ENCODE measurements around the gene CACNA2D2. TPM values are rescaled to one million over a fixed set of nuclear protein-coding genes. Genes with fewer than 3 reads are reported as not detected.

CACNA2D2 gene
- total RNA-seq, 1 donor from 2014 or later: 1.0 TPM

DNA sequence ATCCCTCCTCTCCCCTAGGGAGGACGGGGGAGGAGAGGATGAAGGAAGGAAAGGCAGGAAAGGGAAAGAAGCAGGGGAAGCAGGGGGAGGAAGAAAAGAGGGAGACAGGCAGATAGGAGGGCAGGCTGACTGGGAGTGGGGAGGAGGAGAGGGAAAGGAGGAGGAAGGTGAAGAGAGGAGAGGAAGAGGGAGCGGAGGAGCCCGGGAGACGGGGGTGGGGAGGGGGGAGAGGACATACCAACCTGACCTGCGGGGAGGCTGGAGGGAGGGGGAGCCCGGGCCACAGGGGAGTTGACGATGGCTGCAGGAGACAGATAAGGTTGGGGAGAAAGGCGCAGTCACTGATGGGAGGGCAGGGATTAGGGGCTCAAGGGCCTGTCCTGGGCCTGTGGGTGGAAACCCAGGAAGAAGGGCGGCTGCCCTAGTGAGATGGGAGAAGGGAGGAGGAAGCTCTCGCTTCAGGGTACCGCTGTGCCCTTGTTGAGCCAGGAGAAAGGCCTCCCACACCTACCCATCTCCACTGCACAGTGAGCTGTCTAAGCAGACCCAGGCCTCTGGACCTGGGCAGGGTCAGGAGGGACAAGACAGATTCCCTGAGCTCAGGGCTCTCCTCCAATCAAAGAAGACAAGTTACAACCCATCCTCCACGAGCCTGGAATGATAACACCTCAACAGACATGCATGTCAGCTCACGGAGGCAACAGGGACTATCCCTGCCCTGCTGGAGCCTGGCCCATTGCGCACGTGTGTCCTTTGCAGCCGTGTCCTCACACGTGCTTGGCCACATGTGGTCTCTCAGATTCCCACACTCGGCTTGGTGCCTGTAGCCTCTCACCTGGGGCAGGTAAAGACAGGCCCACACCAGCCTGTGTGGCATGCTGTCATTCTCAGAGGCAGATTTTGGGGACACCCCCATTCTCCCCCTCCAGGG lies 36.2 kb upstream of the CACNA2D2 start:
- H3K36me3 ChIP-seq (ENCODE audit: control insufficient read depth in 3 of 3, insufficient read depth in 3 of 3, low read length in 3 of 3): no peaks in the 10 kb centered on the region
- H3K4me3 ChIP-seq (ENCODE audit: low read length in 3 of 3): no peak overlapping the region
- H3K9me3 ChIP-seq (ENCODE audit: control insufficient read depth in 3 of 3, low read length in 3 of 3): no peaks in the 10 kb centered on the region
- H3K27me3 ChIP-seq (ENCODE audit: control insufficient read depth in 3 of 3, insufficient read depth in 3 of 3, low read length in 3 of 3): peaks cover 0 to 6% (median 0%) of the 10 kb centered on the region in 3 donors
- H3K27ac ChIP-seq (ENCODE audit: low read depth, low read length): no peak overlapping the region
- H3K9ac ChIP-seq (ENCODE audit: low read depth in 1 of 3, low read length in 3 of 3): no peak overlapping the region
- no peaks in the 10 kb centered on the region for H3K4me1 ChIP-seq (ENCODE audit: control insufficient read depth in 3 of 3, insufficient read depth in 3 of 3, low read length in 3 of 3)

DNA sequence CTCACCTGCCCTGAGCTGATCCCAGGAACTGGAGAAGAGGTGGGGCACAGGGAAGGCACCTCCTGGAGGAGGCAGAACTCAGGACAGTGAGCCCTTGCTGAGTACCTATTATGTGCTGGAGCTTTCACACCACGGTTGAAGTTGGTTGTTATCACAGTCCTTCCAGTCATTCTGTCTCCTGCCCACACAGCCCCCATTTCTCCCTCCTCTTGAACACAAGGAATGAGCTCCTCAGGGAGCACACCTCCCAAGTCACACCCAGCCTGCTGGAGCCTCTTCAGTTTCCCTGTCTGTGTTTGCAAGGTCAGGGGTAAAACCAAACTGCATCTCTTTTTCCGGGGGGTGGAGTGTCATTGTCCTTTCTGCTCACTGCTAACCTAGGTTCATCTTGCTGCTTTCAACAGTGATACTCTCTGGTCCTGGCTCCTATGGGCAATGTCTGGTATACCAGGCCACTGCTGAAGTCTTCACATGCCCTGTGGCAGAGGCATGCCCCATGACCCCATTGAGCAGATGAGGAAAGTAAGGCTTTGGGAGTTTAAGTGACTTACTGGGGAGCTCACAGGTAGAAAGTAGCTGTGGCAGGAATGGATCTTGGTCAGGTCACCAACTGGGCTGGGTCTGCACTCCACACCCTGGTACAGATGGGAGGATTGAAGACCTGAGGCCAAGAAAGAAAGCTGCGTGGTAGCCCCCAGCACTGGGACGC lies 34.1 kb upstream of the CACNA2D2 start:
- H3K36me3 ChIP-seq (ENCODE audit: control insufficient read depth in 3 of 3, insufficient read depth in 3 of 3, low read length in 3 of 3): no peaks in the 10 kb centered on the region
- no peak overlapping the region for H3K27ac ChIP-seq (ENCODE audit: low read depth, low read length)
- no peaks in the 10 kb centered on the region for H3K9me3 ChIP-seq (ENCODE audit: control insufficient read depth in 3 of 3, low read length in 3 of 3)
- peaks cover 0 to 9% (median 0%) of the 10 kb centered on the region in 3 donors for H3K27me3 ChIP-seq (ENCODE audit: control insufficient read depth in 3 of 3, insufficient read depth in 3 of 3, low read length in 3 of 3)
- no peak overlapping the region for H3K4me3 ChIP-seq (ENCODE audit: low read length in 3 of 3)
- no peak overlapping the region for H3K9ac ChIP-seq (ENCODE audit: low read depth in 1 of 3, low read length in 3 of 3)
- no peaks in the 10 kb centered on the region for H3K4me1 ChIP-seq (ENCODE audit: control insufficient read depth in 3 of 3, insufficient read depth in 3 of 3, low read length in 3 of 3)

DNA sequence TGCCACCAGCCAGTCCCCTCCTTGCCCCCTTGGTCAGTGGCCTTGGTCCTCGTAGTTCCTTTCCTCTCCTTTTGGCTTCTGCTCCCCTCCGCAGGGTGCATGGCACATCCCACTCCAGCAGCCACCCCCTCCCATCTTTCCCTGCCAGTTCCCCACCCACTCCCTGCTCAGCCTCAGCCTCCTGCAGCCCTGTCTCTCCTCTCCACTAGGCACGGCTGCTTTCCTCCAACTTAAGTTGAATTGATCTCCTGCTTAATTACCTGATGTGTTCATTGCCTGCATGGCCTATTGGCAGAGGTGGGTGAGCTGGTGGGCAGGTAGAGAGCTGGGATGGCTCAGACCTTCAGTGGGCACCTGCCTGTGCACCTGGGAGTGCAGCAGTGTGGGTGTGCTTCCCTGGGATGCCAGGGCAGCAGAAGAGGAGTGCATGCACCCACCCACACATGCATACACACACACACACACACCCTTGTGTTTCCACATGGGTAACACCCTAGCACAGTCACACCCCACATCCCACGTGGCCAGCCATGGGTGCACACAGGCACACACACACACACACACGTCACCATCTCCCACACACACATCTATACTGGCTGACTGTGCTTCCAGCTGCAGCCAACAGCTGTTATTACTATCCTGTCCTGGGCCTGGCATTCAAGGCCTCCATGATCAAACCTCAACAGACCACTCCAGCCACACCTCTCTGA lies 33.2 kb upstream of the CACNA2D2 start:
- H3K27me3 ChIP-seq (ENCODE audit: control insufficient read depth in 3 of 3, insufficient read depth in 3 of 3, low read length in 3 of 3): peaks cover 0 to 9% (median 0%) of the 10 kb centered on the region in 3 donors
- H3K4me1 ChIP-seq (ENCODE audit: control insufficient read depth in 3 of 3, insufficient read depth in 3 of 3, low read length in 3 of 3): no peaks in the 10 kb centered on the region
- H3K36me3 ChIP-seq (ENCODE audit: control insufficient read depth in 3 of 3, insufficient read depth in 3 of 3, low read length in 3 of 3): no peaks in the 10 kb centered on the region
- H3K9me3 ChIP-seq (ENCODE audit: control insufficient read depth in 3 of 3, low read length in 3 of 3): no peaks in the 10 kb centered on the region
- H3K27ac ChIP-seq (ENCODE audit: low read depth, low read length): no peak overlapping the region
- no peak overlapping the region for H3K4me3 ChIP-seq (ENCODE audit: low read length in 3 of 3)
- no peak overlapping the region for H3K9ac ChIP-seq (ENCODE audit: low read depth in 1 of 3, low read length in 3 of 3)

DNA sequence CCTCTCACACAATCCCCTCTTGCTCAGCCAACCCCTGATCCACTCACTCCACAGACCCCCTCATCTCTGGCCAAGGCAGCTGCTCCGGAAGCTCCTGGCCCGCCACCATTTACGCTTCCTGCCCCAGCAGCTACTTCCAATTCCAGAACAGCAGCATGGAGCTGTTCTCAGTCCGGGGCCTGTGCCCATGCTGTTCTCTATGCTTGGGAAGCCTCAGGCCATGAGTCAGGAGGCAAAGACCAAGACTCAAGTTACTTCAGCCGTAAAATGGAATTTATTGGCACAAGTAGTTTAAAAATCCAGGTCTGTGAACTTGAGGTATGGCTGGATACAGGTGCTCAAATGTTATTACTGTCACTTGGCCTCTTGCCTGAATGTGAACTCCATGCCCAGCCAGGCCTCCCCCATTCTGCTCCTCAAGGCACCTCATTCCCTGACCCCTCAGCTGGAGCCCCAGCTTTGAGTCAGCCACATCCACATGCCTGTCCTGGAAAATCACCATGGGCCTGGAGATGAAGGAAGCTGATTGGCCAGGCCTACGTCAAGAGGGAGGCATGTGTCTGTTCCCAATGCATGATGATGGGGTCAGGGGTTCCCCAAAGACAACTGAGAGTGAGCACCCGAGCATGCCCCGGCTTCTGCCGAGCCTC lies 31.4 kb upstream of the CACNA2D2 start:
- H3K9ac ChIP-seq (ENCODE audit: low read depth in 1 of 3, low read length in 3 of 3): no peak overlapping the region

DNA sequence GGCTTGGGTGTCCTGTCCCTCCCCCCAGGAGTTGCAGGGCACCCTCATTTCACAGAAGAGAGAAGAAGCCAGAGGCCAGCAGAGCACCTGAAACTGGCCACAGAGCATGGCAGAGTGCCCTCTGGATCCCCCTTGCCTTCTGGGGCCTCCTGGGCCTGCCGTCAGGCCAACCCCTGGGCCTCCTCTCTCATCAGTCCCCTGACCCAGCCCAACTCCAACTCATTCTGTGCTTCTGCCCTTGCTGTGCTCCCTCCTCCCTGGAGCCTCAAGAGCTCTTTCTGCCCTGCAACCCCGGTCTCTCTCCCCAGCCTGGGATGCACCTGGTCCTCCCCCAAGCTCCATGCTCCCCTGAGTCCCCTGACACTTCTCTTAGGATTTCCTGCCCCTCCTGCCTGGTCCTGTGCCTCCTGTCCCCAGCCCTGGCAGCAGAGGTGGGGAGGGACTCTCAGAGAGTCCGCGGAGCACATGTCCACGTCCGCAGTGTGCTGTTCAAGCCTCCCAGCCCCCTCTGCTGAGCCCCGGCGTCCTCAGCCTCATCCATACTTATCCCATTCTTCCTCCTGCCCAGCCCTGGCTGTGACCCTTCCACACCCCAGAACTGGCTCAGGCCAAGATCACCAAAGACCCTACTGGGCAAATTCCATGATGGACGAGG lies 30.5 kb upstream of the CACNA2D2 start:
- Histone ChIP-seq H3K27ac (ENCODE audit: low read depth, low read length) (no peak overlapping the region), H3K27me3 (ENCODE audit: control insufficient read depth in 3 of 3, insufficient read depth in 3 of 3, low read length in 3 of 3) (peaks cover 5 to 15% (median 7%) of the 10 kb centered on the region in 3 donors), H3K36me3 (ENCODE audit: control insufficient read depth in 3 of 3, insufficient read depth in 3 of 3, low read length in 3 of 3) (no peaks in the 10 kb centered on the region), H3K9me3 (ENCODE audit: control insufficient read depth in 3 of 3, low read length in 3 of 3) (no peaks in the 10 kb centered on the region), H3K4me3 (ENCODE audit: low read length in 3 of 3) (no peak overlapping the region), H3K4me1 (ENCODE audit: control insufficient read depth in 3 of 3, insufficient read depth in 3 of 3, low read length in 3 of 3) (no peaks in the 10 kb centered on the region), H3K9ac (ENCODE audit: low read depth in 1 of 3, low read length in 3 of 3) (no peak overlapping the region)

More for the DNA sequence above, 31.4 kb upstream of the CACNA2D2 start:
- no peaks in the 10 kb centered on the region for H3K9me3 ChIP-seq (ENCODE audit: control insufficient read depth in 3 of 3, low read length in 3 of 3)
- no peaks in the 10 kb centered on the region for H3K4me1 ChIP-seq (ENCODE audit: control insufficient read depth in 3 of 3, insufficient read depth in 3 of 3, low read length in 3 of 3)
- H3K36me3 ChIP-seq (ENCODE audit: control insufficient read depth in 3 of 3, insufficient read depth in 3 of 3, low read length in 3 of 3): no peaks in the 10 kb centered on the region
- H3K4me3 ChIP-seq (ENCODE audit: low read length in 3 of 3): no peak overlapping the region
- H3K27ac ChIP-seq (ENCODE audit: low read depth, low read length): no peak overlapping the region
- H3K27me3 ChIP-seq (ENCODE audit: control insufficient read depth in 3 of 3, insufficient read depth in 3 of 3, low read length in 3 of 3): peaks cover 2 to 14% (median 3%) of the 10 kb centered on the region in 3 donors

DNA sequence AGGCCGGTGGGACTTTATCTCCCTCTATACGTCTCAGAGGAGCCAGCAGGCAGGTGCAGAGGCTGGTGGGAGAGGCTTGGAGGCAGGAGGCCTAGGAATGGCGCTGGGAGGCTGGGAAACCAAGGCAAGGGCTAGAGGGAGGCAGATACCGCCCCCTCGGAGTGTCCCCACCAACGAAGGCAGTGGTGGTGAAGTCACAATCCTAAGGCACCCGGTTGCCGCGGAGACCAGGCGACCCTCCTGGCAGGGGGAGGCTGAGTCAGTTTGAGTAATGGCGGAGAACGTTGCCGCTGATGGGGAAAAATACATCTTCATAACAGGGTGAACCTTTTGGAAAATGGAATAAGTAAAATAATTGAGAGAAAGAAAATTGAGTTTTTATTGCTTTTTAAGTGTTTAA lies 29.9 kb upstream of the CACNA2D2 start:
- H3K4me1 ChIP-seq (ENCODE audit: control insufficient read depth in 3 of 3, insufficient read depth in 3 of 3, low read length in 3 of 3): no peaks in the 10 kb centered on the region
- no peak overlapping the region for H3K27ac ChIP-seq (ENCODE audit: low read depth, low read length)
- H3K9me3 ChIP-seq (ENCODE audit: control insufficient read depth in 3 of 3, low read length in 3 of 3): no peaks in the 10 kb centered on the region
- H3K36me3 ChIP-seq (ENCODE audit: control insufficient read depth in 3 of 3, insufficient read depth in 3 of 3, low read length in 3 of 3): no peaks in the 10 kb centered on the region
- no peak overlapping the region for H3K4me3 ChIP-seq (ENCODE audit: low read length in 3 of 3)
- no peak overlapping the region for H3K9ac ChIP-seq (ENCODE audit: low read depth in 1 of 3, low read length in 3 of 3)
- peaks cover 5 to 15% (median 7%) of the 10 kb centered on the region in 3 donors for H3K27me3 ChIP-seq (ENCODE audit: control insufficient read depth in 3 of 3, insufficient read depth in 3 of 3, low read length in 3 of 3)

DNA sequence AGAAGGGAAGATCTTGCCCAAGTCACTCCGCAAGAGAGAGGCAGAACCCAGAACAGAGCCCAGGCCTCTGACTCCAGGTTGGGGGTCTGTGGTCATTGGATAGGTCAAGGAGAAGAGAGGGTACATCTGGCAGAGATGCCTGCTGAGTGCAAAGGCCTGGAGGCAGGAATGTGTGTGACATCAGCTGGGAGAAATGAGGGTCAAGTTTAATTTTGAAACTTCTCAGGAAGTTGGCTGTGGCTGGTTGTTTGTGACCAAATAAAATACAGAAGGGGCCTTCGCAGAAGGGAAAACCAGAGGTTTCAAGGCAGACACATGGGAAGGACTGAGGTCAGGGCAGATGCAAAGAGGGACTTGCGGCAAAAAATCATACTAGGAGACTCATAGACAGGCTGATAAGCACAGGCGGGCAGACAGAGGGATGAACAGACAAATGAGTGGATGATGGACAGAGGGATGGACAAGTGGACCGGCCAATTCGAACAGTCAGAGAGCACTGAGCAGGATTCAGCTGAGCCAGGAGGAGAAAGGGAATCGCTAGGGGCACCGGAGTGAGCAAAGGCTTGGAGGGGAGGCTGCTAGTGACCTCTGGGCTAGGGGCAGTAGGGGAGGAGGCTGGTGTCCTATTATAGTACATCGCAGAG lies 28.8 kb upstream of the CACNA2D2 start:
- Histone ChIP-seq H3K9ac (ENCODE audit: low read depth in 1 of 3, low read length in 3 of 3) (no peak overlapping the region), H3K4me1 (ENCODE audit: control insufficient read depth in 3 of 3, insufficient read depth in 3 of 3, low read length in 3 of 3) (no peaks in the 10 kb centered on the region), H3K4me3 (ENCODE audit: low read length in 3 of 3) (no peak overlapping the region), H3K9me3 (ENCODE audit: control insufficient read depth in 3 of 3, low read length in 3 of 3) (no peaks in the 10 kb centered on the region), H3K27ac (ENCODE audit: low read depth, low read length) (no peak overlapping the region), H3K27me3 (ENCODE audit: control insufficient read depth in 3 of 3, insufficient read depth in 3 of 3, low read length in 3 of 3) (peaks cover 5 to 15% (median 7%) of the 10 kb centered on the region in 3 donors), H3K36me3 (ENCODE audit: control insufficient read depth in 3 of 3, insufficient read depth in 3 of 3, low read length in 3 of 3) (no peaks in the 10 kb centered on the region)

DNA sequence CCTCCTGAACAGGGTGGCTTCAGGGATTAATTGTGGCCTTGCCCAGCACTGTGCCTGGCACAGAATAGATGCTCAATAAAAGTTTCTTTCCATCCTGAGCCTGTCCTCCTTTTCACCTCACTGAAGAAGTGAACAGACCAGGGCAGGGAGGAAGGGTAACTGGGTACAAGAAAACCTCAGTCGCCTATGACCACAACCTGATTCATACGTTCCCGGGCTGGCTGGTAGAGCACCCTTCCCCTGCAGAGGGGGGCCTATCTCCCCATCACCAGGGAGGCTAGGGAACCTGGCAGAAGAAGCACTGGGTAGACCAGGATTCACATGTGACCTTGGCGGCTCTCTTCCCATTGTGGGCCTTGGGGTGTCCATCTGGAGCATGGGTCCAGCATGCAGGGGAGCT lies 27.8 kb upstream of the CACNA2D2 start:
- Histone ChIP-seq H3K36me3 (ENCODE audit: control insufficient read depth in 3 of 3, insufficient read depth in 3 of 3, low read length in 3 of 3) (no peaks in the 10 kb centered on the region), H3K9me3 (ENCODE audit: control insufficient read depth in 3 of 3, low read length in 3 of 3) (no peaks in the 10 kb centered on the region), H3K27me3 (ENCODE audit: control insufficient read depth in 3 of 3, insufficient read depth in 3 of 3, low read length in 3 of 3) (peaks cover 5 to 9% (median 7%) of the 10 kb centered on the region in 3 donors), H3K27ac (ENCODE audit: low read depth, low read length) (no peak overlapping the region), H3K4me3 (ENCODE audit: low read length in 3 of 3) (no peak overlapping the region), H3K4me1 (ENCODE audit: control insufficient read depth in 3 of 3, insufficient read depth in 3 of 3, low read length in 3 of 3) (no peaks in the 10 kb centered on the region), H3K9ac (ENCODE audit: low read depth in 1 of 3, low read length in 3 of 3) (no peak overlapping the region)

All from skeletal muscle tissue (tissue), 4 donors.